PC-3 (cell line): ENCODE results near the gene RNF8. TPM values are rescaled to one million over a fixed set of nuclear protein-coding genes. Genes with fewer than 3 reads are reported as not detected.

ENCODE experiments used
- ATAC-seq: fragments of 200-7000 bp; cut with Tn5 transposase; 2 replicates; pipeline ENCODE4 v1.9.1; 2020; ENCODE audit warnings: mild to moderate bottlenecking, moderate library complexity
- BruUV-seq: library from RNA; stranded (reverse); fragments of 400-500 nt; replicated peaks from 2 replicates; lab custom pipeline; 2021; lab: Mats Ljungman, UMichigan
- CTCF ChIA-PET: fragments of 300-600 bp; sonication (Branson Sonifier 250); formaldehyde crosslinking; loops from one replicate; lab custom pipeline; 2022; ENCODE audit warnings: antibody characterized with exemption; lab: Charles Lee
- POLR2A ChIA-PET: fragments of 300-600 bp; sonication (Branson Sonifier 250); formaldehyde crosslinking; loops from one replicate; lab custom pipeline; 2022; ENCODE audit warnings: antibody characterized with exemption; ENCODE audit not compliant: unreplicated experiment; lab: Charles Lee
- DNase-seq: peaks from one replicate; pipeline ENCODE4 v3.0.0-alpha.2; 2015
- H2AFZ ChIP-seq: fragments of 300-600 bp; sonication (generic); 2 replicates; pipeline ENCODE4 v1.6.0; 2016; ENCODE audit warnings: antibody characterized with exemption, low read length
- H3F3A ChIP-seq: fragments of 300-600 bp; sonication (generic); one replicate; pipeline ENCODE4 v1.6.0; 2017; ENCODE audit warnings: antibody characterized with exemption, low read length, control low read depth, mild to moderate bottlenecking; ENCODE audit not compliant: unreplicated experiment
- H3K27ac ChIP-seq: fragments of 300-600 bp; sonication (generic); 2 replicates; pipeline ENCODE4 v1.5.1; 2016; ENCODE audit warnings: mild to moderate bottlenecking, low read length
- H3K27me3 ChIP-seq: fragments of 300-600 bp; sonication (generic); 2 replicates; pipeline ENCODE4 v1.6.1; 2016; ENCODE audit warnings: low read length, mixed read lengths
- H3K36me3 ChIP-seq: fragments of 300-600 bp; sonication (generic); 2 replicates; pipeline ENCODE4 v1.6.1; 2016; ENCODE audit warnings: low read depth, mixed run types, low read length, mixed read lengths
- H3K4me1 ChIP-seq: fragments of 300-600 bp; sonication (generic); 2 replicates; pipeline ENCODE4 v1.5.1; 2016; ENCODE audit warnings: low read length; ENCODE audit not compliant: insufficient read depth
- H3K4me2 ChIP-seq: fragments of 300-600 bp; sonication (generic); 2 replicates; pipeline ENCODE4 v1.6.0; 2016; ENCODE audit warnings: low read length
- H3K4me3 ChIP-seq: fragments of 300-600 bp; sonication (generic); 2 replicates; pipeline ENCODE4 v1.5.1; 2016; ENCODE audit warnings: mild to moderate bottlenecking, low read length, mixed read lengths
- H3K79me2 ChIP-seq: fragments of 300-600 bp; sonication (generic); 2 replicates; pipeline ENCODE4 v1.6.1; 2017; ENCODE audit warnings: low read length, mixed read lengths
- H3K9ac ChIP-seq: fragments of 300-600 bp; sonication (generic); 2 replicates; pipeline ENCODE4 v1.6.0; 2016; ENCODE audit warnings: mild to moderate bottlenecking, low read length
- H3K9me2 ChIP-seq: fragments of 300-600 bp; sonication (generic); replicated peaks from 2 replicates; pipeline ENCODE4 v1.6.1; 2016; ENCODE audit warnings: mixed run types, low read length, mixed read lengths
- H3K9me3 ChIP-seq: fragments of 300-600 bp; sonication (generic); 2 replicates; pipeline ENCODE4 v1.6.1; 2016; ENCODE audit warnings: low read length, mixed read lengths
- H4K20me1 ChIP-seq: fragments of 300-600 bp; sonication (generic); 2 replicates; pipeline ENCODE4 v1.6.1; 2016; ENCODE audit warnings: low read length, mixed read lengths
- CTCF ChIP-seq: fragments of 300-600 bp; sonication (generic); conservative IDR thresholded peaks from 2 replicates; pipeline ENCODE4 v1.5.1; 2017; ENCODE audit warnings: antibody characterized with exemption, low read depth, mild to moderate bottlenecking, low read length
- EZH2 ChIP-seq: fragments of 300-600 bp; sonication (generic); IDR thresholded peaks from one replicate; pipeline ENCODE4 v1.6.1; 2017; ENCODE audit warnings: antibody characterized with exemption, mild to moderate bottlenecking, low read length; ENCODE audit not compliant: unreplicated experiment
- EZH2phosphoT487 ChIP-seq: fragments of 300-600 bp; sonication (generic); IDR thresholded peaks from 2 replicates; pipeline ENCODE4 v1.6.1; 2018; ENCODE audit warnings: mild to moderate bottlenecking, antibody characterized with exemption, low read length, borderline replicate concordance
- intact Hi-C: fragments of 100-400 bp; cut with micrococcal nuclease; formaldehyde crosslinking; loops from 2 replicates; pipeline ENCODE4 v1.9.0; 2023
- total RNA-seq: library from RNA; depleted of rRNA; stranded (reverse); fragments of >200 nt; gene quantifications from 2 replicates; pipeline ENCODE4 v1.2.3, GENCODE V29; 2014

RNF8 gene
- total RNA-seq, 1 experiment from 2014 or later = 28.1 TPM

- Histone ChIP-seq H3K4me3 (no peak overlapping the region), H3K4me2 (no peak overlapping the region), H2AFZ (no peak overlapping the region), H3K4me1 (peaks cover 16% of the 10 kb centered on the region), H3F3A (no peaks in the 10 kb centered on the region), H3K27ac (no peak overlapping the region), H3K9ac (no peak overlapping the region), H4K20me1 (no peaks in the 10 kb centered on the region), H3K9me3 (no peaks in the 10 kb centered on the region), H3K79me2 (peaks cover 57% of the 10 kb centered on the region), H3K9me2 (no peaks in the 10 kb centered on the region), H3K36me3 (peaks cover 16% of the 10 kb centered on the region; the same call in 1 of the 2 replicates), H3K27me3 (no peaks in the 10 kb centered on the region)
- no peak for DNase-seq
- POLR2A ChIA-PET = no interaction called here
- ATAC-seq = no peak
- CTCF ChIA-PET = no interaction called here
- intact Hi-C loops = no loop called here
- TF ChIP-seq EZH2 (no peak), EZH2phosphoT487 (no peak), CTCF (no peak)
- no TSS peak for BruUV-seq
Measured at GRCh38 chr6:37357860-37358259, 4.1 kb downstream of the RNF8 start.

GRCh38 chr6:37359039-37359438 is 5.3 kb downstream of the RNF8 start:
- H3K4me2 ChIP-seq = no peak overlapping the region
- H3K27me3 ChIP-seq = no peaks in the 10 kb centered on the region
- H3K4me1 ChIP-seq = peaks cover 12% of the 10 kb centered on the region
- ATAC-seq (no peak), DNase-seq (no peak)
- intact Hi-C loops = no loop called here
- peaks cover 56% of the 10 kb centered on the region for H3K79me2 ChIP-seq
- no peak overlapping the region for H3K27ac ChIP-seq
- H3K36me3 ChIP-seq = peaks cover 20% of the 10 kb centered on the region; the same call in 1 of the 2 replicates
- H3K9me3 ChIP-seq = no peaks in the 10 kb centered on the region
- no peaks in the 10 kb centered on the region for H4K20me1 ChIP-seq
- H3K4me3 ChIP-seq = no peak overlapping the region
- H2AFZ ChIP-seq = no peak overlapping the region
- H3K9ac ChIP-seq = no peak overlapping the region
- no peaks in the 10 kb centered on the region for H3F3A ChIP-seq
- POLR2A ChIA-PET = no interaction called here
- TF ChIP-seq EZH2phosphoT487 = no peak
- no peak for TF ChIP-seq EZH2
- no peak for TF ChIP-seq CTCF
- CTCF ChIA-PET = no interaction called here
- BruUV-seq = no TSS peak
- no peaks in the 10 kb centered on the region for H3K9me2 ChIP-seq

- no peak overlapping the region for H3K4me2 ChIP-seq
- H3K9me2 ChIP-seq = no peaks in the 10 kb centered on the region
- no peak overlapping the region for H3K4me3 ChIP-seq
- H3K79me2 ChIP-seq = peaks cover 23% of the 10 kb centered on the region
- intact Hi-C loops = no loop called here
- CTCF ChIA-PET = interaction anchor here (0.7 kb wide), 1 partner anchor 10 kb away, joined by 3 read pairs; no protein-coding TSS in a partner anchor
- no peak for TF ChIP-seq CTCF
- H3K9ac ChIP-seq = no peak overlapping the region
- peaks cover 20% of the 10 kb centered on the region; the same call in 1 of the 2 replicates for H3K36me3 ChIP-seq
- H3K27me3 ChIP-seq = no peaks in the 10 kb centered on the region
- POLR2A ChIA-PET = interaction anchor here (0.6 kb wide), 1 partner anchor 1341 kb away, joined by 22 read pairs; no protein-coding TSS in a partner anchor
- no peaks in the 10 kb centered on the region for H4K20me1 ChIP-seq
- H3K27ac ChIP-seq = no peak overlapping the region
- BruUV-seq = no TSS peak
- DNase-seq = no peak
- no peaks in the 10 kb centered on the region for H3F3A ChIP-seq
- no peaks in the 10 kb centered on the region for H3K9me3 ChIP-seq
- peaks cover 8% of the 10 kb centered on the region for H3K4me1 ChIP-seq
- no peak overlapping the region for H2AFZ ChIP-seq
- ATAC-seq = no peak
Measured at GRCh38 chr6:37362101-37362828, 8.5 kb downstream of the RNF8 start.
